Measurements from ENCODE around the gene METTL17. TPM values are rescaled to one million over a fixed set of nuclear protein-coding genes. Genes with fewer than 3 reads are reported as not detected.

METTL17 gene
- total and polyA plus RNA-seq, 2 experiments from 2014 or later, result 65.9 to 80.9 TPM

GRCh38 chr14:21014761-21015190 is 25.0 kb downstream of the METTL17 start:
- Histone ChIP-seq H3K79me2 (no peaks in the 10 kb centered on the region), H3K4me1 (ENCODE audit: insufficient read depth) (peaks cover 7% of the 10 kb centered on the region), H3K27ac (no peak overlapping the region), H3K9me3 (ENCODE audit: low read depth) (no peaks in the 10 kb centered on the region), H3K9me2 (replicated peaks; ENCODE audit: insufficient read depth) (no peaks in the 10 kb centered on the region), H3K36me3 (replicated peaks; ENCODE audit: insufficient read depth, low read depth) (no peaks in the 10 kb centered on the region), H2AFZ (no peak overlapping the region), H3K4me3 (no peak overlapping the region), H3K27me3 (no peaks in the 10 kb centered on the region), H4K20me1 (ENCODE audit: insufficient read depth, poor library complexity, severe bottlenecking) (no peaks in the 10 kb centered on the region), H3K4me2 (no peak overlapping the region)
- peak; percentile 94 for DNase-seq (ENCODE audit: low spot score)
- WGBS (ENCODE audit: low lambda C conversion rate, missing lambda C conversion rate), result under 1% methylated on average over 4 of the region's 4 CpGs
- TF ChIP-seq, protein P1, sequence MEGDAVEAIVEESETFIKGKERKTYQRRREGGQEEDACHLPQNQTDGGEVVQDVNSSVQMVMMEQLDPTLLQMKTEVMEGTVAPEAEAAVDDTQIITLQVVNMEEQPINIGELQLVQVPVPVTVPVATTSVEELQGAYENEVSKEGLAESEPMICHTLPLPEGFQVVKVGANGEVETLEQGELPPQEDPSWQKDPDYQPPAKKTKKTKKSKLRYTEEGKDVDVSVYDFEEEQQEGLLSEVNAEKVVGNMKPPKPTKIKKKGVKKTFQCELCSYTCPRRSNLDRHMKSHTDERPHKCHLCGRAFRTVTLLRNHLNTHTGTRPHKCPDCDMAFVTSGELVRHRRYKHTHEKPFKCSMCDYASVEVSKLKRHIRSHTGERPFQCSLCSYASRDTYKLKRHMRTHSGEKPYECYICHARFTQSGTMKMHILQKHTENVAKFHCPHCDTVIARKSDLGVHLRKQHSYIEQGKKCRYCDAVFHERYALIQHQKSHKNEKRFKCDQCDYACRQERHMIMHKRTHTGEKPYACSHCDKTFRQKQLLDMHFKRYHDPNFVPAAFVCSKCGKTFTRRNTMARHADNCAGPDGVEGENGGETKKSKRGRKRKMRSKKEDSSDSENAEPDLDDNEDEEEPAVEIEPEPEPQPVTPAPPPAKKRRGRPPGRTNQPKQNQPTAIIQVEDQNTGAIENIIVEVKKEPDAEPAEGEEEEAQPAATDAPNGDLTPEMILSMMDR (IDR thresholded peaks at IDR 0.05; ENCODE audit: poor library complexity), result peak; percentile 84
- TF ChIP-seq EZH2phosphoT487 (IDR thresholded peaks at IDR 0.05; ENCODE audit: low read depth, severe bottlenecking, unreplicated experiment), result no peak

- no peak overlapping the region for H3K27ac ChIP-seq
- peaks cover 1% of the 10 kb centered on the region for H3K4me1 ChIP-seq (ENCODE audit: insufficient read depth)
- H3K4me3 ChIP-seq, result no peak overlapping the region
- H3K27me3 ChIP-seq, result no peaks in the 10 kb centered on the region
- TF ChIP-seq EZH2 (IDR thresholded peaks at IDR 0.05; ENCODE audit: borderline replicate concordance), result no peak
- TF ChIP-seq EZH2phosphoT487 (IDR thresholded peaks at IDR 0.05; ENCODE audit: low read depth, severe bottlenecking, unreplicated experiment), result no peak
- TF ChIP-seq, protein P1 (IDR thresholded peaks at IDR 0.05; ENCODE audit: poor library complexity), result no peak
- no peaks in the 10 kb centered on the region for H3K9me2 ChIP-seq (replicated peaks; ENCODE audit: insufficient read depth)
- DNase-seq (ENCODE audit: low spot score), result no peak
- no peak overlapping the region for H3K4me2 ChIP-seq
- 88% methylated on average over 6 of the region's 6 CpGs for WGBS (ENCODE audit: low lambda C conversion rate, missing lambda C conversion rate)
- no peak overlapping the region for H2AFZ ChIP-seq
- H3K36me3 ChIP-seq (replicated peaks; ENCODE audit: insufficient read depth, low read depth), result no peaks in the 10 kb centered on the region
- H4K20me1 ChIP-seq (ENCODE audit: insufficient read depth, poor library complexity, severe bottlenecking), result no peaks in the 10 kb centered on the region
- no peaks in the 10 kb centered on the region for H3K9me3 ChIP-seq (ENCODE audit: low read depth)
- H3K79me2 ChIP-seq, result no peaks in the 10 kb centered on the region
Measured at GRCh38 chr14:21015312-21015711, 25.5 kb downstream of the METTL17 start.

DNA sequence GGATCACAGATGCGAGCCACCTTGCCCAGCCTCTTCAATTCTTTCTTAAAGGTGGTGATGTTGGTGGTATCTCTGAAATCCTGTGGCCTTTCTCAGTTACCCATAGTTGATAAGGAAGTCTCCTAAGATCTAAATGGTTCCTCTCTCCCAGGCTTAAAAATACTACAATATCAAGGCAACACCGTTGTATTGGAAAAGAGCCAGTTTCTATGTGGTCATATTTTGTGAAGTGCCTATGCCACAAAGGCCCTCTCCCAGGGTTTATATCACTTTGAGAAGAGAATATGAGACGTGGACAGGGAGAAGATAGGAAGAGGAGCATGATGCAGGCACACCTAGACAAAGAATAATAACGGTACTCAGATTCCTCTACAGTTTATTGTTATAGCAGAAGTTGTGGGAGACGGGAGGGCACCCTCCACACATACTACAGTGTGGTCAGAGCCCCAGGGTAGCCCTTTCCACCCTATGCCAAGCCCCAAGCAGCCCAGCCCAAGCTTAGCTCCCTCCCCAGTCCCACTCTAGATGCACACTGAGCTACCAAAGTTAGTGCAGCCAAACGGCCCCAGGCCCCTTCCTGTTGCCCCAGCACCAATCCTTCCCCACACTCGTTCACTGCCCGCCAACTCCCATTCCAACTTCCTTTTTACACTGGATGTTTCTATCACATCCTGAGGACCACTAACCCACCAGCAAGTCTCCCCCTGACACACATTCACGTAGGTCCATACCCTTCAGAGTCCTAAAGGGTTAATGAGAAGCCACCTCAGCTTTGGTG is 26.8 kb downstream of the METTL17 start:
- no peaks in the 10 kb centered on the region for H3K27me3 ChIP-seq
- H3K4me3 ChIP-seq, result no peak overlapping the region
- no peak overlapping the region for H2AFZ ChIP-seq

More for the DNA sequence above, 26.8 kb downstream of the METTL17 start:
- Histone ChIP-seq H3K79me2 (no peaks in the 10 kb centered on the region), H4K20me1 (ENCODE audit: insufficient read depth, poor library complexity, severe bottlenecking) (no peaks in the 10 kb centered on the region), H3K9me3 (ENCODE audit: low read depth) (no peaks in the 10 kb centered on the region), H3K36me3 (replicated peaks; ENCODE audit: insufficient read depth, low read depth) (no peaks in the 10 kb centered on the region), H3K9me2 (replicated peaks; ENCODE audit: insufficient read depth) (no peaks in the 10 kb centered on the region), H3K27ac (no peak overlapping the region), H3K4me2 (no peak overlapping the region), H3K4me1 (ENCODE audit: insufficient read depth) (no peaks in the 10 kb centered on the region)
- TF ChIP-seq, protein P1 (IDR thresholded peaks at IDR 0.05; ENCODE audit: poor library complexity), result no peak
- TF ChIP-seq EZH2phosphoT487 (IDR thresholded peaks at IDR 0.05; ENCODE audit: low read depth, severe bottlenecking, unreplicated experiment) (no peak), EZH2 (IDR thresholded peaks at IDR 0.05; ENCODE audit: borderline replicate concordance) (no peak)
- no peak for DNase-seq (ENCODE audit: low spot score)
- 93% methylated on average over 9 of the region's 9 CpGs for WGBS (ENCODE audit: low lambda C conversion rate, missing lambda C conversion rate)

All from hepatocyte (in vitro differentiated cells).